ENCODE measurements around the gene HSPG2. TPM values are rescaled to one million over a fixed set of nuclear protein-coding genes. Genes with fewer than 3 reads are reported as not detected.

Gene HSPG2
- total RNA-seq, 1 donor from 2014 or later: 197 TPM

- no peak overlapping the region for H3K27ac Mint-ChIP-seq (ENCODE audit: unreplicated experiment)
Observed at GRCh38 chr1:21961799-21962198, 24.7 kb upstream of the HSPG2 start.

GRCh38 chr1:21961337-21961736 is 24.2 kb upstream of the HSPG2 start:
- Mint-ChIP-seq H3K27me3 (ENCODE audit: unreplicated experiment) (no peaks in the 10 kb centered on the region), H3K4me3 (ENCODE audit: unreplicated experiment) (no peak overlapping the region), H3K9me3 (ENCODE audit: unreplicated experiment) (no peaks in the 10 kb centered on the region), H3K36me3 (ENCODE audit: unreplicated experiment) (no peaks in the 10 kb centered on the region), H3K4me1 (ENCODE audit: unreplicated experiment) (peaks cover 10% of the 10 kb centered on the region), H3K27ac (ENCODE audit: unreplicated experiment) (no peak overlapping the region)
- no peak for TF ChIP-seq CTCF (IDR thresholded peaks at IDR 0.05)
- DNase-seq (ENCODE audit: extremely low spot score, unreplicated experiment): no peak

More at GRCh38 chr1:21961799-21962198, 24.7 kb upstream of the HSPG2 start:
- Mint-ChIP-seq H3K4me1 (ENCODE audit: unreplicated experiment) (peaks cover 8% of the 10 kb centered on the region), H3K9me3 (ENCODE audit: unreplicated experiment) (no peaks in the 10 kb centered on the region), H3K36me3 (ENCODE audit: unreplicated experiment) (no peaks in the 10 kb centered on the region), H3K4me3 (ENCODE audit: unreplicated experiment) (no peak overlapping the region), H3K27me3 (ENCODE audit: unreplicated experiment) (no peaks in the 10 kb centered on the region)
- no peak for DNase-seq (ENCODE audit: extremely low spot score, unreplicated experiment)
- TF ChIP-seq CTCF (IDR thresholded peaks at IDR 0.05): no peak

- DNase-seq (ENCODE audit: extremely low spot score, unreplicated experiment): no peak
- Mint-ChIP-seq H3K36me3 (ENCODE audit: unreplicated experiment) (no peaks in the 10 kb centered on the region), H3K4me3 (ENCODE audit: unreplicated experiment) (no peak overlapping the region), H3K9me3 (ENCODE audit: unreplicated experiment) (no peaks in the 10 kb centered on the region), H3K27me3 (ENCODE audit: unreplicated experiment) (no peaks in the 10 kb centered on the region), H3K27ac (ENCODE audit: unreplicated experiment) (no peak overlapping the region), H3K4me1 (ENCODE audit: unreplicated experiment) (peaks cover 8% of the 10 kb centered on the region)
- TF ChIP-seq CTCF (IDR thresholded peaks at IDR 0.05): no peak
Observed at GRCh38 chr1:21956720-21957552, 19.8 kb upstream of the HSPG2 start.

- Mint-ChIP-seq H3K4me3 (ENCODE audit: unreplicated experiment) (no peak overlapping the region), H3K36me3 (ENCODE audit: unreplicated experiment) (no peaks in the 10 kb centered on the region), H3K27ac (ENCODE audit: unreplicated experiment) (no peak overlapping the region), H3K4me1 (ENCODE audit: unreplicated experiment) (peaks cover 8% of the 10 kb centered on the region), H3K27me3 (ENCODE audit: unreplicated experiment) (no peaks in the 10 kb centered on the region), H3K9me3 (ENCODE audit: unreplicated experiment) (no peaks in the 10 kb centered on the region)
- DNase-seq (ENCODE audit: extremely low spot score, unreplicated experiment): no peak
- no peak for TF ChIP-seq CTCF (IDR thresholded peaks at IDR 0.05)
Observed at GRCh38 chr1:21955501-21956281, 18.6 kb upstream of the HSPG2 start.

- H3K9me3 Mint-ChIP-seq (ENCODE audit: unreplicated experiment): no peaks in the 10 kb centered on the region
- H3K27ac Mint-ChIP-seq (ENCODE audit: unreplicated experiment): no peak overlapping the region
- no peak for DNase-seq (ENCODE audit: extremely low spot score, unreplicated experiment)
- TF ChIP-seq CTCF (IDR thresholded peaks at IDR 0.05): no peak
- peaks cover 8% of the 10 kb centered on the region for H3K4me1 Mint-ChIP-seq (ENCODE audit: unreplicated experiment)
- no peaks in the 10 kb centered on the region for H3K27me3 Mint-ChIP-seq (ENCODE audit: unreplicated experiment)
- no peaks in the 10 kb centered on the region for H3K36me3 Mint-ChIP-seq (ENCODE audit: unreplicated experiment)
- H3K4me3 Mint-ChIP-seq (ENCODE audit: unreplicated experiment): no peak overlapping the region
Observed at GRCh38 chr1:21955058-21955457, 17.9 kb upstream of the HSPG2 start.
